Fibroblast of skin of right quadriceps (primary cell): ENCODE measurements around the gene MARCHF11.

ENCODE experiments used
- DNase-seq: peaks from one replicate; pipeline ENCODE4 v3.0.0-alpha.2; 2013

Gene MARCHF11

GRCh38 chr5:16128944-16129343 lies 50.6 kb downstream of the MARCHF11 start:
- DNase-seq = no peak

GRCh38 chr5:16127865-16128544 lies 51.6 kb downstream of the MARCHF11 start:
- no peak for DNase-seq

- DNase-seq = no peak
Measured at GRCh38 chr5:16120579-16120978, 59.0 kb downstream of the MARCHF11 start.

- DNase-seq = no peak
Measured at GRCh38 chr5:16119790-16120189, 59.8 kb downstream of the MARCHF11 start.

- DNase-seq = no peak
Measured at GRCh38 chr5:16115140-16115539, 64.5 kb downstream of the MARCHF11 start.

- no peak for DNase-seq
Measured at GRCh38 chr5:16108418-16108817, 71.2 kb downstream of the MARCHF11 start.

GRCh38 chr5:16104961-16105360 lies 74.6 kb downstream of the MARCHF11 start:
- no peak for DNase-seq

GRCh38 chr5:16095612-16096011 lies 84.0 kb downstream of the MARCHF11 start:
- DNase-seq = no peak

GRCh38 chr5:16090270-16090669 lies 89.3 kb downstream of the MARCHF11 start:
- DNase-seq = no peak

GRCh38 chr5:16082982-16083381 lies 96.6 kb downstream of the MARCHF11 start:
- DNase-seq = no peak

GRCh38 chr5:16082053-16082452 lies 97.5 kb downstream of the MARCHF11 start:
- DNase-seq = peak; percentile 26

GRCh38 chr5:16081376-16081955 lies 98.1 kb downstream of the MARCHF11 start:
- DNase-seq = no peak

GRCh38 chr5:16076657-16077056 lies 102.9 kb downstream of the MARCHF11 start:
- DNase-seq = no peak

- no peak for DNase-seq
Measured at GRCh38 chr5:16074358-16074757, 105.2 kb downstream of the MARCHF11 start.

- no peak for DNase-seq
Measured at GRCh38 chr5:16072616-16073015, 107.0 kb downstream of the MARCHF11 start.

- no peak for DNase-seq
Measured at GRCh38 chr5:16067415-16067814, 112.2 kb downstream of the MARCHF11 start.

- DNase-seq = no peak
Measured at GRCh38 chr5:16066810-16067209, 112.8 kb downstream of the MARCHF11 start.

- no peak for DNase-seq
Measured at GRCh38 chr5:16066320-16066719, 113.3 kb downstream of the MARCHF11 start.

GRCh38 chr5:16065831-16066230 lies 113.8 kb downstream of the MARCHF11 start:
- DNase-seq = peak; percentile 59

GRCh38 chr5:16064135-16064893 lies 115.3 kb downstream of the MARCHF11 start:
- DNase-seq = no peak

GRCh38 chr5:16061163-16061562 lies 118.4 kb downstream of the MARCHF11 start:
- no peak for DNase-seq

- DNase-seq = peak; percentile 66
Measured at GRCh38 chr5:16057277-16057676, 122.3 kb downstream of the MARCHF11 start.

- peak; percentile 11 for DNase-seq
Measured at GRCh38 chr5:16051246-16051755, 128.3 kb downstream of the MARCHF11 start.

- no peak for DNase-seq
Measured at GRCh38 chr5:16050414-16050813, 129.2 kb downstream of the MARCHF11 start.
